Muscle of leg (tissue), 11 donors: ENCODE measurements around the gene NCKAP5. TPM values are rescaled to one million over a fixed set of nuclear protein-coding genes. Genes with fewer than 3 reads are reported as not detected.
A peak's percentile ranks its signal among the peaks of the same experiment; 100 is the strongest.

Experiments used
- DNase-seq: peaks from one replicate; pipeline ENCODE4 v3.0.0; 2013
- H3K27ac ChIP-seq: one replicate; pipeline ENCODE4 v1.5.1; 2013; ENCODE audit warnings: mild to moderate bottlenecking, low read length, control low read depth
- H3K27me3 ChIP-seq: one replicate; pipeline ENCODE4 v1.6.1; 2013; ENCODE audit warnings: low read length; ENCODE audit not compliant: control insufficient read depth, insufficient read depth
- H3K36me3 ChIP-seq: one replicate; pipeline ENCODE4 v1.6.1; 2013; ENCODE audit warnings: low read length; ENCODE audit not compliant: control insufficient read depth, insufficient read depth
- H3K4me1 ChIP-seq: one replicate; pipeline ENCODE4 v1.6.1; 2013; ENCODE audit warnings: low read length; ENCODE audit not compliant: control insufficient read depth, insufficient read depth
- H3K4me3 ChIP-seq: one replicate; pipeline ENCODE4 v1.5.1; 2013; ENCODE audit warnings: low read length, control low read depth
- H3K9me3 ChIP-seq: replicated peaks from 2 replicates; pipeline ENCODE4 v1.6.1; 2013; ENCODE audit warnings: low read depth, low read length; ENCODE audit not compliant: control insufficient read depth
- WGBS: methylation state at CpG from one replicate; pipeline ENCODE4 v1.1.5; 2013; ENCODE audit warnings: missing lambda C conversion rate; ENCODE audit not compliant: insufficient coverage; 5-methylcytosine and 5-hydroxymethylcytosine counted together
- polyA plus RNA-seq, 8 donors: library from polyadenylated mRNA; unstranded; fragments of 120-200 nt; gene quantifications; one replicate each; pipeline versions ENCODE4 v1.2.1 to v1.2.3, GENCODE V29; 2013; ENCODE audit warnings: inconsistent platforms in 1 of 8, low replicate concordance in 1 of 8; ENCODE audit not compliant: insufficient read length in 8 of 8, insufficient read depth in 1 of 8
- total RNA-seq: library from RNA; stranded (reverse); fragments of 120-200 nt; gene quantifications from one replicate; pipeline ENCODE4 v1.2.4, GENCODE V29; 2013

Gene NCKAP5
- total and polyA plus RNA-seq, 9 donors = 3.7 to 8.9 (median 5.0) TPM

DNA sequence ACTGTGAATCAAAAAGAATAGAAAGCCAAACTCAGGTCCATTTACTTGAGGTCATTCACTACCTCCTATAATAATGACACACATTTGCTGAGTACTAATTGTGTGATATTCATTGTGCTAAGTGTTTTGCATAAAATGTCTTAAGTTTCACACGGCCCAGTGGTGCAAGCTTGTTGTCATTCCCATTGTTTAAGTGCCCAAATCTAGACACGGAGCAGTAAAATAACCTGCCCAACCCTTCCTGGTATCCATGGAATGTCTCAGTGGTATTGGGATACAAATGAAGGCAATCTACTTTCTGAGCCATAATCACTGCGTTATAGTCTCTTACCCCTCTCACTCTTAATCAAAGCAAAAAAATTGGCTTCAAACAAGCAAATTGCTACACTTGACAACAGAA is 233.3 kb downstream of the NCKAP5 start:
- Histone ChIP-seq H3K4me1 (no peaks in the 10 kb centered on the region), H3K4me3 (no peak overlapping the region), H3K27ac (no peak overlapping the region), H3K36me3 (no peaks in the 10 kb centered on the region), H3K27me3 (no peaks in the 10 kb centered on the region), H3K9me3 (no peaks in the 10 kb centered on the region)
- WGBS = no CpG with 5 or more reads among the region's 3 CpGs
- DNase-seq = no peak

DNA sequence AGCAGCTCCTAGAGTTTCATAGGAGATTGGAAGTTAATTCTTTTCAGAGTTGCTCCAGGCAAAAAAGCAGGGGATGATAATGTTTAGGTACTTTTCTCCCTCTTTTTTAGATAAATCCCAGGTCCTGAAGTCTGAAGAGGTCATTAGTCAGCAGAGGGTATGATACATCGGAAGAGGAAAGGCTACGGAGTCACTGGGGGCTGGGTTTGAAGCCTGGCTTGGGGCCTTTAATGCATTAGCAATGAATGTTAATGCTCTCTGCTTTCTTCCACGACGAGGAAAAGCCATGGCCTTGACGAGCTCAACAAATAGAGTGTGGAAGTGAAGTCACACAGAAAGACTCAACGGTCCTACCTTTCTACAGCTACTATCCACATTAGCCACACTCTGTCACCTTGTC is 235.1 kb downstream of the NCKAP5 start:
- no peak for DNase-seq
- Histone ChIP-seq H3K27ac (no peak overlapping the region), H3K4me1 (no peaks in the 10 kb centered on the region), H3K9me3 (no peaks in the 10 kb centered on the region), H3K36me3 (no peaks in the 10 kb centered on the region), H3K27me3 (no peaks in the 10 kb centered on the region), H3K4me3 (no peak overlapping the region)
- WGBS = 60% methylated on average over 3 of the region's 6 CpGs

DNA sequence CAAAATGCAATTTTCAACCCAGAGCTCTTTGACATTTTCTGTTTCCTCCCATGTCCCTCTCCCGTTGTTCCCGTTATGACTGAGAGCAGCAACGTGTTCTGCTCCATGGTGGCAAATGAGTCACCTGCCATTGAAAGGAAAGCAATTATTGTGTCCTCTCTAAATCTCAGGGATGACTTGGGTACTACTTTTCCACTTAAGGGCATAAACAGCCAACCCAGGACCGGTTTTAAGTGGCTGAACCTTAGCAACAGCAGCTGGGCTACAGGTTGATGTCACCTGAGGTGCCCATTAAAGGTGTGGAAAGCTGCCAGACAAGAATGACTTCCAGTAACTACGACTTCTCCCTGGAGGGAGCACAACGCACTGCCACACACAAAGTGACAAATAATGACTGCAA is 236.8 kb downstream of the NCKAP5 start:
- WGBS = 100% methylated on average over 1 of the region's 6 CpGs
- Histone ChIP-seq H3K27ac (no peak overlapping the region), H3K4me1 (no peaks in the 10 kb centered on the region), H3K27me3 (no peaks in the 10 kb centered on the region), H3K9me3 (no peaks in the 10 kb centered on the region), H3K36me3 (no peaks in the 10 kb centered on the region), H3K4me3 (no peak overlapping the region)
- no peak for DNase-seq

DNA sequence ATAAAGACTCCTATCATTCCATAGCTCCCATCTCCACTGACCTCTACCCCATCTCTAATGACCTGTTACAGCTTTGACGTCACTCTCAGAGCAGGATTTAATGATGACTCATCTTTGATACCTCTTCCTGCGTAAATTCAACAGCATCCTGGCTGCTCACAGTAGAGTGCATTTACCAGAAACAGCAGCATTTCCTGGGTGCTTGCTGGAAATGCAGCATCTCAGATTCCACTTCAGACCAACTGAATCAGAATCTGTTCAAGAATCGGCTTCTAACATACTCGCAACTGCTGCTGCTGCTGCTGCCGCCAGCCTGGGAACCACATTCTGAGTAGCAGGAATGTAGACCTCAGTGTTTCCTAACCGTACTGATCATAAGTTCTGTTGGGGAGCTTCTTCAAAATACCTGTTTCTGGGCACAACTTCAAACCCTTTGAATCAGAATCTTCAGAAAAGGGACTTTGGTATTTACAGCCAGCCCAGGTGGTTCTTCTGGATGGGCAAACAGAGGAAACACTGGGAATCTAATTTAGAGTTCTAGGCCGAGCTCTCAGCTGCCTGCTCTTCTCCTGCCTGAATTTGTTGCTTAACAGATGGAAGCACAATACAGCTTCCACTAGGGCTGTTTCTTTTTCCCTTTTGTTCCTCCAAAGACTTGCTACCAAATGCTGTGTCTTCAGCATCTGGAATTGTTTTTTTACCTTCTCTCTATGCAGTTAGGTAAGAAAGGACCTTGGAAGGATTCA is 241.4 kb downstream of the NCKAP5 start:
- no peaks in the 10 kb centered on the region for H3K36me3 ChIP-seq
- no peak for DNase-seq
- H3K27me3 ChIP-seq = no peaks in the 10 kb centered on the region
- H3K27ac ChIP-seq = no peak overlapping the region
- 79% methylated on average over 7 of the region's 7 CpGs for WGBS
- peaks cover 2% of the 10 kb centered on the region for H3K4me1 ChIP-seq
- no peaks in the 10 kb centered on the region for H3K9me3 ChIP-seq
- no peak overlapping the region for H3K4me3 ChIP-seq

DNA sequence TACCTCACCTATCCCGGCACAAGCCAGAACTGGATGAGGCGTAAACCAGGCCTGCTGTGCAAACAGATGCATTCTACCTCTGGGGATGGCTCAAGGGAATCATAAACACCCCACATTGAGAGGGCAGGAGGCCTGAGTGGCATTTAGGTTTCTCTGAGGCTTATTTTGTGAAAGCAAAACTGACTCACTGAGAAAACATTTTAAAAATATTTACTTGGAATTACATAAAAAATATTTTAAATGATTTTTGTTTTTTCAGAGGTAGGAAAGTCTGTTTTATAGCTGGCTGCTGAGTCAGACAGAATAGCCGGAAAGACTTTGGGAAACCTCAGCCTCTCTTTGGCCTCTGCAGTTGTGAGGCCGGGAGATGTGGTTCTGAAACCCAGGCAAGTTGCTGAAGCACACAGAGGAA is 244.1 kb downstream of the NCKAP5 start:
- H3K27me3 ChIP-seq = no peaks in the 10 kb centered on the region
- WGBS = 29% methylated on average over 2 of the region's 4 CpGs
- peaks cover 2% of the 10 kb centered on the region for H3K4me1 ChIP-seq
- H3K27ac ChIP-seq = no peak overlapping the region
- no peaks in the 10 kb centered on the region for H3K36me3 ChIP-seq
- H3K4me3 ChIP-seq = no peak overlapping the region
- peak; percentile 48 for DNase-seq
- H3K9me3 ChIP-seq = no peaks in the 10 kb centered on the region

DNA sequence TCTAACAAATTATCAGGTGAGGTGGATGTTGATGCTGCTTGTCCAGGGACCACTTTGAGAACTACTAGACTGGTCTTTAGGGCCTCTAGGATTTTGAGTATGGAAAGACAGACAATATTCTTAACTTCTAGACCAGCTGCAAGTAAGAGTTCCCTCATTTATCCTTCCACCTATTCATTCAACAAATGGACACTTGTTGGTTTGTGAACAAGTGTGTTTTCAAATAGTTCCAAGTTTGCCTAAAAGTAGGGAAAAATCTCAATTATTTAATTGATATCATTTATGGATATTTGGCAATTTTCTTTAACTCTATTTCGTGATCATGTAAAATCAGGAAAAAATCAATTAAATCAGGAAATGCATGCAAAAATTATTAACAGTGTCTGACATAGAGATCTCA is 245.4 kb downstream of the NCKAP5 start:
- DNase-seq = no peak
- H3K27me3 ChIP-seq = no peaks in the 10 kb centered on the region
- H3K4me3 ChIP-seq = no peak overlapping the region
- no CpG with 5 or more reads among the region's 1 CpG for WGBS
- H3K4me1 ChIP-seq = peaks cover 2% of the 10 kb centered on the region
- H3K36me3 ChIP-seq = no peaks in the 10 kb centered on the region
- H3K9me3 ChIP-seq = no peaks in the 10 kb centered on the region
- no peak overlapping the region for H3K27ac ChIP-seq

GRCh38 chr2:133317178-133317577 is 251.1 kb downstream of the NCKAP5 start:
- Histone ChIP-seq H3K27me3 (no peaks in the 10 kb centered on the region), H3K27ac (no peak overlapping the region), H3K4me1 (no peaks in the 10 kb centered on the region), H3K4me3 (no peak overlapping the region), H3K9me3 (no peaks in the 10 kb centered on the region), H3K36me3 (no peaks in the 10 kb centered on the region)
- WGBS = no CpG with 5 or more reads among the region's 3 CpGs
- DNase-seq = no peak

- H3K27me3 ChIP-seq = no peaks in the 10 kb centered on the region
Measured at GRCh38 chr2:133316557-133316956, 251.7 kb downstream of the NCKAP5 start.

GRCh38 chr2:133315280-133315679 is 253.0 kb downstream of the NCKAP5 start:
- Histone ChIP-seq H3K9me3 (no peaks in the 10 kb centered on the region), H3K4me3 (no peak overlapping the region), H3K36me3 (no peaks in the 10 kb centered on the region), H3K27ac (no peak overlapping the region), H3K27me3 (no peaks in the 10 kb centered on the region), H3K4me1 (no peaks in the 10 kb centered on the region)
- no peak for DNase-seq
- WGBS = 81% methylated on average over 6 of the region's 6 CpGs

More at GRCh38 chr2:133316557-133316956, 251.7 kb downstream of the NCKAP5 start:
- no CpG with 5 or more reads among the region's 2 CpGs for WGBS
- no peak overlapping the region for H3K27ac ChIP-seq
- H3K4me3 ChIP-seq = no peak overlapping the region
- no peaks in the 10 kb centered on the region for H3K9me3 ChIP-seq
- H3K4me1 ChIP-seq = no peaks in the 10 kb centered on the region
- no peaks in the 10 kb centered on the region for H3K36me3 ChIP-seq
- DNase-seq = no peak

DNA sequence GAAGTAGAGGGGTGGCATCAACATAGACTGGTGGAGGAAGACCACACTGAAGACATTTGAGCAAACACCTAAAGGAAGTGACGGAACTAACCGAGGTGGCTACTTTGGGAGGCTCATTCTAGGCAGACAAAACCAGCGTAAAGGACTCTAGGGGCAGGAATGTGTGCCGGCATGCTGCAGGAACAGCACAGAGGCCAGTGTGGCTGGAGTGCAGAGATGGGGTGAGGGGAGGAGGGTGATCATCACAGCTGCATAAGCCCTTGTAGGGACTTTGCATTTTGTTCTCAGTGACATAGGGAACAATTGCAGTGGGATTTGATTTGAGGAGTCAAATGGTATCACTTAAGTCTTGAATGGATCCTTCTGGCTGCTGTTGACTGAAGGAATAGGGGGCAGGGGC is 253.5 kb downstream of the NCKAP5 start:
- no peaks in the 10 kb centered on the region for H3K9me3 ChIP-seq
- H3K4me1 ChIP-seq = no peaks in the 10 kb centered on the region
- WGBS = 89% methylated on average over 4 of the region's 4 CpGs
- no peak for DNase-seq
- no peaks in the 10 kb centered on the region for H3K36me3 ChIP-seq
- H3K27ac ChIP-seq = no peak overlapping the region
- H3K4me3 ChIP-seq = no peak overlapping the region
- no peaks in the 10 kb centered on the region for H3K27me3 ChIP-seq
